D721Med (cell line): ENCODE results near the gene PTTG1IP2.

Experiments used
- DNase-seq: peaks from one replicate; pipeline ENCODE4 v3.0.0; 2011; ENCODE audit warnings: low spot score; ENCODE audit not compliant: insufficient read length
- FAIRE-seq: peaks from 2 replicates; lab custom pipeline; 2011; peaks lifted over from hg19 to GRCh38; lab: Jason Lieb, UNC
- CTCF ChIP-seq: IDR thresholded peaks from 2 replicates; pipeline ENCODE4 v1.5.1; 2012; ENCODE audit warnings: mild to moderate bottlenecking, control low read depth; ENCODE audit not compliant: insufficient read depth; ENCODE audit errors: missing control alignments

PTTG1IP2 gene

DNA sequence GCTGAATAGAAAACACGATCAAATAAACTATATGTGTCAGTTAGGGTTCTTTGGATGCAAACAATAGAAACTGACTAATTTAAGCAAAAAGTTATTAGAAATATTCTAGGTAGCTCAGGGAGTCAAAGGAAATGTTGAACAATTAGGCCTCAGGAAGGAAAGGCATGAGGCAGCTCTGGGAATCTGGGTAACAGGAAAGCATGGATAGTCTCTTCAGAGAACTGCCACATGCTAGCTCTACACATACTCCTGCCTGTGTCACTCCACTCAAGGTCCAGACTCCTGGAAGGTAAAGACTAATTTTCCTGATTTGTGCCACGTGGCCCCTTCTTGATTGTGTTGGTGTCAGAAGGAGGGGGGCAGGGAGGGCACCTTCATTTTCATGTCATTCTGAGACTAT, 23.8 kb upstream of the PTTG1IP2 start:
- TF ChIP-seq CTCF = no peak
- DNase-seq (no peak), FAIRE-seq (no peak)

DNA sequence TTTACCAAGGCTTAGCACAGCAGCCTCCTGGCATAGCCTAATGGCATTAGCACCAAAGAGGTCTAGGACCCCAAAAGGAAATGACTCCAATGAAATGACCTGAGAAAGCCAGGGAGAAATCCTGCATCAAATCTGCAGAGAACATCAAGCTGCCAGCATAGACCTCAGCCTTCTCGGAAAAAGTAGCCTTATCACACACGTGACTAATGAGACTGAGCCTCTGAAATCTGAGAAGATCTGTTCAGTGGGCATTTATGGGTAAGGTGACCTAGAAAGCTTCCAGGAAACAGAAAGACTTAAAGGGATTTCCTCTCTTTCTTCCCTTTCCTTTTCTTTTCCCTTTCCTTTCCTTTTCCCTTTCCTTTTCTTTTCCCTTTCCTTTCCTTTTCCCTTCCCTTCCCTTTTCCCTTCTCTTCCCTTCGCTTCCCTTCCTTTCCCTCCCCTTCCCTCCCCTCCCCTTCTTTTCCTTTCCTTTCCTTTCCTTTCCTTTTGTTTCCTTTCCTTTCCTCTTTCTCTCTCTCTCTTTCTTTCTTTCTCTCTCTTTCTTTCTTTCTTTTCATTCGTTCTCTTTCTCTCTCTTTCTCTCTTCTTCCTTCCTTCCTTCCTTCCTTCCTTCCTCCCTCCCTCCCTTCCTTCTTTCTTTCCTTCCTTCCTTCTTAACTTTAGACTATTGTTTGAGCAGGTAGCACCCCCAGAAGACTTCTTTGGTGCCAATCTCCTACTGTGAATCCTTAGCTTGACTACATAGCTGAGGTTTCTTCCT, 23.1 kb upstream of the PTTG1IP2 start:
- FAIRE-seq (no peak), DNase-seq (no peak)
- no peak for TF ChIP-seq CTCF

DNA sequence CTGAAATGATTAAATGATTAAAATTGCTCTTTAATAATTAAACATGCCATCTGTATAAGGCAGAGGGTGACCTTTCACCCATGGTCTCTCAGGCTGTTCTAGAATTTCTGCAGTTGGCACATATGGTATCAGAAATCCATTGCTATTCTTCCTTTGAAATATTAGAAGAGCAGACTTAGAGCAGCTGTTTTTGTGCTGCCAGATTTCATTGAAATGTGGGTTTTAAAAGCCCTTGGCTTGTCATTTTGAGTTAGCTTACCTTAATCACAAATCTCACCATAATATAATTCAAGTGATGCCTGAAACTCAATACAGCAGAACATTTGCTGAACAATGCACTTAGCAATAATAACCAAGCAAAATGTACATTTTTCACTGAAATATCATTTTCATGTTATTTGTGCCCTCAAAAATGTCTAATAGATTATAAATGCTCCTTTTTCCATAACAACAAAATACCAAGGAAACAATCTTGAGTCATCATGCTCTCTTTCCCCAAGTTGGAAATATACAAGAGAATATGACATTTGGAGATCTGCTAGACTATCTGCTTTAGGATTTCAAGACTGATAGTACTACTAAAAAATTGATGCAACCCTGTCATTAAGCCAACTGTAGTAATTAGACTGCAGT, 16.1 kb upstream of the PTTG1IP2 start:
- no peak for DNase-seq
- no peak for FAIRE-seq
- no peak for TF ChIP-seq CTCF

DNA sequence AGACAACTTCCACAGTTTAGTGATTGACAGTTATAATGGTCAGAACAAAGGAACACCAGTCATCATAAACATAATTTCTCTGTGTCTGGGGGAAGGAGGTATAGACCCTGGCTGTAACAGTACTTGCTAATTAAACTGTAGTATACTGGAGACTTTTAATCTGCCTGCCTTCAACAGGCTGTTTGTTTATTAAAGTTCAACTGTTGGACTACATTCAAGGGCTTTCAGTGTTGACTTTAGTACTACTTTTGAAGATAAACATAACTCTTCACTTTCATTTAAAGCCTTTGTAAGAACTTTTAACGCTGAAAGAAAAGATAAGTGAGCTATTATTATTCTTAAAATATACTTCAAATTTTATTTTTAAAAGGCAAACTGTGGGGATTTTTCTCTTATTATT, 15.5 kb upstream of the PTTG1IP2 start:
- TF ChIP-seq CTCF = no peak
- FAIRE-seq = no peak
- no peak for DNase-seq

- peak; percentile 80 for TF ChIP-seq CTCF
- no peak for DNase-seq
- FAIRE-seq = peak; percentile 89
Measured at GRCh38 chr7:90455163-90456030, 14.0 kb upstream of the PTTG1IP2 start.

GRCh38 chr7:90458104-90458503, 11.3 kb upstream of the PTTG1IP2 start:
- no peak for TF ChIP-seq CTCF
- FAIRE-seq = no peak

DNA sequence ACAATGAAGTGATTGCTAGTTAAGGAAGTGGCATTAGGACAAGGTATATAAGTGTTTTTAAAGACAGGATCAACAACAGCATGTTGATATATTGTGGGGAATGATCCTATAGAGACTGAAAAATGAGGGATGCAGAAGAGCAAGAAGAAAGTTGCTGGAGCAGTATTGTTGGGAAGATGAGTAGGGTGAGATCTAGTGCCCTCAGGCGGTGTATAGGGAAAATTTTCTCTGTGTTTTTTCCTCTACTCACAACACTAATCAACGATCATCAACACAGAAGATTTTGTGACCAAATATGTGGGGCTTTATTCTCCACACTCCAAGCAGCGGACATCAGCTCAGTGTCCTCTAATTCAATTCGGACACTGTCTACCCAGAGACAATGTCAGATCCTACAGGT, 9.6 kb upstream of the PTTG1IP2 start:
- DNase-seq (no peak), FAIRE-seq (no peak)
- no peak for TF ChIP-seq CTCF

More at GRCh38 chr7:90458104-90458503, 11.3 kb upstream of the PTTG1IP2 start:
- DNase-seq = no peak
